HepG2 (cell line): ENCODE data around the gene ANKAR. TPM values are rescaled to one million over a fixed set of nuclear protein-coding genes. Genes with fewer than 3 reads are reported as not detected.

Experiments used
- CBX1 ChIP-seq: IDR thresholded peaks from one replicate; pipeline ENCODE4 v1.6.1; 2016; ENCODE audit warnings: antibody characterized with exemption, low read depth
- ELF1 ChIP-seq: sonication (generic); formaldehyde crosslinking; IDR thresholded peaks from 2 replicates; pipeline ENCODE4 v1.4.0; 2020; ENCODE audit warnings: missing genetic modification reagents
- EZH2 ChIP-seq: conservative IDR thresholded peaks from 2 replicates; pipeline ENCODE4 v1.6.1; 2012; ENCODE audit warnings: mild to moderate bottlenecking, low read depth, low read length, moderate library complexity
- FIP1L1 ChIP-seq: fragments of 200-400 bp; formaldehyde crosslinking; IDR thresholded peaks from 2 replicates; pipeline ENCODE4 v1.6.1; 2018; ENCODE audit warnings: low read depth, mild to moderate bottlenecking, low read length, moderate library complexity, borderline replicate concordance; ENCODE audit not compliant: insufficient read depth
- GFI1 ChIP-seq: sonication (generic); formaldehyde crosslinking; IDR thresholded peaks from 2 replicates; pipeline ENCODE4 v1.5.0; 2020; ENCODE audit warnings: missing genetic modification reagents, mild to moderate bottlenecking, borderline replicate concordance
- GMEB2 ChIP-seq: IDR thresholded peaks from 2 replicates; pipeline ENCODE4 v1.6.1; 2016; ENCODE audit warnings: missing biosample characterization, missing genetic modification reagents, low read depth
- MED13 ChIP-seq: sonication (generic); formaldehyde crosslinking; IDR thresholded peaks from 2 replicates; pipeline ENCODE4 v1.5.0; 2020; ENCODE audit warnings: missing genetic modification reagents
- MNT ChIP-seq: fragments of 450-650 bp; IDR thresholded peaks from 2 replicates; pipeline ENCODE4 v1.6.1; 2016
- NFKBIZ ChIP-seq: IDR thresholded peaks from 2 replicates; pipeline ENCODE4 v1.6.1; 2018; ENCODE audit warnings: missing genetic modification reagents, missing compliant biosample characterization
- SP4 ChIP-seq: sonication (generic); formaldehyde crosslinking; IDR thresholded peaks from 2 replicates; pipeline ENCODE4 v1.8.1; 2023; ENCODE audit warnings: mild to moderate bottlenecking, missing genetic modification reagents
- SRF ChIP-seq: IDR thresholded peaks from 2 replicates; pipeline ENCODE4 v1.6.1; 2011; ENCODE audit warnings: mild to moderate bottlenecking, low read depth, low read length, moderate library complexity
- THAP8 ChIP-seq: sonication (generic); formaldehyde crosslinking; IDR thresholded peaks from 2 replicates; pipeline ENCODE4 v1.5.1; 2020; ENCODE audit warnings: missing genetic modification reagents, mild to moderate bottlenecking, borderline replicate concordance
- ZFP37 ChIP-seq: sonication (generic); formaldehyde crosslinking; IDR thresholded peaks from 2 replicates; pipeline ENCODE4 v1.4.0; 2020; ENCODE audit warnings: missing genetic modification reagents, borderline replicate concordance
- ZFP90 ChIP-seq: sonication (generic); formaldehyde crosslinking; IDR thresholded peaks from 2 replicates; pipeline ENCODE4 v1.8.0; 2022; ENCODE audit warnings: missing genetic modification reagents, mild to moderate bottlenecking, inconsistent platforms, borderline replicate concordance
- ZNF253 ChIP-seq: sonication (generic); formaldehyde crosslinking; IDR thresholded peaks from 2 replicates; pipeline ENCODE4 v1.8.0; 2022; ENCODE audit warnings: mild to moderate bottlenecking, missing genetic modification reagents, borderline replicate concordance
- ZNF264 ChIP-seq: sonication (generic); formaldehyde crosslinking; IDR thresholded peaks from 2 replicates; pipeline ENCODE4 v1.4.0; 2020; ENCODE audit warnings: missing genetic modification reagents
- ZNF431 ChIP-seq: sonication (generic); formaldehyde crosslinking; IDR thresholded peaks from 2 replicates; pipeline ENCODE4 v1.9.0; 2022; ENCODE audit warnings: missing genetic modification reagents, low read depth, mild to moderate bottlenecking, borderline replicate concordance
- ZNF513 ChIP-seq: sonication (generic); formaldehyde crosslinking; conservative IDR thresholded peaks from 2 replicates; pipeline ENCODE4 v1.5.0; 2020; ENCODE audit warnings: missing genetic modification reagents
- ZNF747 ChIP-seq: sonication (generic); formaldehyde crosslinking; IDR thresholded peaks from 2 replicates; pipeline ENCODE4 v1.8.1; 2023; ENCODE audit warnings: missing genetic modification reagents, mild to moderate bottlenecking, borderline replicate concordance
- polyA plus RNA-seq, 8 experiments: library from polyadenylated mRNA; depleted of rRNA in 3 of 8; stranded (reverse) in 7 of 8; unstranded in 1 of 8; fragments of >200 nt; fragmentation: Illumina TruSeq in 4 of 8; extraction: Trizol in 4 of 8; gene quantifications; 2 replicates each; pipeline versions ENCODE4 v1.2.1 to v1.2.3, GENCODE V29; 2011 to 2016; ENCODE audit warnings: low read depth in 4 of 8, missing spikeins in 1 of 8, mixed read lengths in 1 of 8; ENCODE audit not compliant: insufficient read depth in 1 of 8
- total RNA-seq, 5 experiments: library from RNA; depleted of rRNA; stranded (reverse); fragments of >200 nt; fragmentation: Illumina TruSeq; extraction: Trizol; gene quantifications; 2 replicates each; pipeline ENCODE4 v1.2.3, GENCODE V29; 2016; ENCODE audit warnings: low read depth in 1 of 5
- TF ChIP-seq, protein P1 (sequence below): sonication (generic); formaldehyde crosslinking; IDR thresholded peaks from 2 replicates; pipeline ENCODE4 v1.5.1; 2020; ENCODE audit warnings: missing genetic modification reagents, mild to moderate bottlenecking, borderline replicate concordance

Gene ANKAR
- total and polyA plus RNA-seq, 2 of the 13 experiments (the other 11 are each of a cell fraction or from before 2014, with no cell fraction given): 3.6 to 5.0 TPM

DNA sequence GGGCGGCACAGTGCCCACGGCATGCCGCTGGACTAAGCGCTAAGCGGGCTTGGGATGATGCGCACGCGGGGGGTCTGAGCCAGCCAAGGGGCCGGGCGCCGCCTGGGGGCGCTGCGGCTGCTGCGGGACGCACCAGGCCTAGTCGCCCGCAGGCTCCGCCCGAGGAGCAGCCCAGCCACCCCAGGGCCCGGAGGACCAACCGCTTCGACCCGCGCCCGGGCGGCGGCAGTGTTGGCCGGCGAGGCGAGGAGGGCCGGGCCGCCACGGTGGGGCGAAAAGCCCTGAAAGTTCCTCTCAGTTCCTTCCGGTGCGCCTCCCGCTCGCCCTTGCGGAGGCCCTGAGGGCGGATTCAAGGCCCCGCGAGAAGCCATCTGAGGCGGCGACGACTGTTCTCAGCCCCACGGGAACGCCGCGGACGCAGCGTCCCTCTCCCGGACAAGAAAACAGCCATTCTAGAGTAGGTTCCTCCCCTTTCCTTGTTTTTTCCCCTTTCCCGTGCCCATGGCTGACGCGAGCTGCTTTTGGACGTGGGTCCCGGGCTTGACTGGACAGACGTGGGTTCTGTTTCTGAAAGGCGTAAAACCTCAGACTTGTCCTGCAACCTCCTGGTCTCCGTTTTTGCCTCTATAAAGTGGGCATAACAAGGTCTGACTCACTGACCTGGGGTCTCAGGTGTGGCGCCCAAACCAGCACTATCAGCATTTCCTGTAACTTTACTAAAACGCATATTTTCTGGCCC is at the start of gene ANKAR (continued):
- TF ChIP-seq SP4: peak; percentile 90
- no peak for TF ChIP-seq THAP8 (CRISPR knock-in tag)
- no peak for TF ChIP-seq GMEB2 (CRISPR knock-in tag)
- no peak for TF ChIP-seq EZH2
- TF ChIP-seq ZNF431 (CRISPR knock-in tag): peak; percentile 96; the same call in 1 of the 2 replicates
- no peak for TF ChIP-seq MNT
- peak; percentile 69 for TF ChIP-seq ELF1 (CRISPR knock-in tag)
- TF ChIP-seq SRF: 0 out of 2 replicates have a peak, but pooled peaks have one; percentile 8
- peak; percentile 93; the same call in 1 of the 2 replicates for TF ChIP-seq ZNF253 (CRISPR knock-in tag)
- no peak for TF ChIP-seq ZNF513 (CRISPR knock-in tag)
- peak; percentile 89 for TF ChIP-seq ZNF264 (CRISPR knock-in tag)
- 0 out of 2 replicates have a peak, but pooled peaks have one; percentile 63 for TF ChIP-seq MED13 (CRISPR knock-in tag)
- peak; percentile 89 for TF ChIP-seq CBX1
- peak; percentile 28; the same call in 1 of the 2 replicates for TF ChIP-seq NFKBIZ (CRISPR knock-in tag)
- TF ChIP-seq ZFP37 (CRISPR knock-in tag): peak; percentile 86; the same call in 1 of the 2 replicates
- TF ChIP-seq, protein P1, sequence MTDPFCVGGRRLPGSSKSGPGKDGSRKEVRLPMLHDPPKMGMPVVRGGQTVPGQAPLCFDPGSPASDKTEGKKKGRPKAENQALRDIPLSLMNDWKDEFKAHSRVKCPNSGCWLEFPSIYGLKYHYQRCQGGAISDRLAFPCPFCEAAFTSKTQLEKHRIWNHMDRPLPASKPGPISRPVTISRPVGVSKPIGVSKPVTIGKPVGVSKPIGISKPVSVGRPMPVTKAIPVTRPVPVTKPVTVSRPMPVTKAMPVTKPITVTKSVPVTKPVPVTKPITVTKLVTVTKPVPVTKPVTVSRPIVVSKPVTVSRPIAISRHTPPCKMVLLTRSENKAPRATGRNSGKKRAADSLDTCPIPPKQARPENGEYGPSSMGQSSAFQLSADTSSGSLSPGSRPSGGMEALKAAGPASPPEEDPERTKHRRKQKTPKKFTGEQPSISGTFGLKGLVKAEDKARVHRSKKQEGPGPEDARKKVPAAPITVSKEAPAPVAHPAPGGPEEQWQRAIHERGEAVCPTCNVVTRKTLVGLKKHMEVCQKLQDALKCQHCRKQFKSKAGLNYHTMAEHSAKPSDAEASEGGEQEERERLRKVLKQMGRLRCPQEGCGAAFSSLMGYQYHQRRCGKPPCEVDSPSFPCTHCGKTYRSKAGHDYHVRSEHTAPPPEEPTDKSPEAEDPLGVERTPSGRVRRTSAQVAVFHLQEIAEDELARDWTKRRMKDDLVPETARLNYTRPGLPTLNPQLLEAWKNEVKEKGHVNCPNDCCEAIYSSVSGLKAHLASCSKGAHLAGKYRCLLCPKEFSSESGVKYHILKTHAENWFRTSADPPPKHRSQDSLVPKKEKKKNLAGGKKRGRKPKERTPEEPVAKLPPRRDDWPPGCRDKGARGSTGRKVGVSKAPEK: peak; percentile 76; the same call in 1 of the 2 replicates
- peak; percentile 94 for TF ChIP-seq GFI1
- TF ChIP-seq ZNF747: peak; percentile 97
- peak; percentile 94 for TF ChIP-seq ZFP90 (CRISPR knock-in tag)
- TF ChIP-seq FIP1L1: 0 out of 2 replicates have a peak, but pooled peaks have one; percentile 24
